Measurements from ENCODE around the gene KIFBP. TPM values are rescaled to one million over a fixed set of nuclear protein-coding genes. Genes with fewer than 3 reads are reported as not detected.
"Not testable (repeated sequence)": the region's sequence is repeated elsewhere in the genome, so short reads cannot be mapped to it uniquely, and the experiment has no call there.

Gene KIFBP
- total and polyA plus RNA-seq, 2 donors (not counting 3 experiments of a cell fraction or from before 2014, with no cell fraction given), result 17.6 to 39.8 TPM

DNA sequence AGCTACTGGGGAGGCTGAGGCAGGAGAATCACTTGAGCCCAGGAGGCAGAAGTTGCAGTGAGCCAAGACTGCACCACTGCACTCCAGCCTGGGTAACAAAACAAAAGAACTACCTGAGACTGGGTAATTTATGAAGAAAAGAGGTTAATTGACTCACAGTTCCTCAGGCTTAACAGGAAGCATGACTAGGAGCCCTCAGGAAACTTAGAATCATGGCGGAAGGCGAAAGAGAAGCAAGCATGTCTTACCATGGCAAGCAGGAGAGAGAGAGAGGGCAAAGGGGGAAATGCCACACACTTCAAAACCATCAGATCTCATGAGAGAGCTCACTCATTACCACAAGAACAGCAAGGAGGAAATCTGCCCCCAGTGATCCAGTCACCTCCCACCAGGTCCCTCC is 24.2 kb downstream of the KIFBP start:
- H3K4me3 ChIP-seq (replicated peaks in 1 of 3; ENCODE audit: insufficient read depth in 1 of 3, low read depth in 1 of 3, low read length in 3 of 3); H2AFZ ChIP-seq (ENCODE audit: low read depth, low read length); H3K9me1 ChIP-seq (replicated peaks; ENCODE audit: control insufficient read depth, extremely low read depth, insufficient read depth, low read length); H3K27me3 ChIP-seq (ENCODE audit: control insufficient read depth in 2 of 2, insufficient read depth in 2 of 2, low read length in 2 of 2); H4K20me1 ChIP-seq (replicated peaks; ENCODE audit: control insufficient read depth, extremely low read depth, insufficient read depth, low read length); POLR2A ChIA-PET; dilution Hi-C loops (cut with MboI; ENCODE audit: extremely low pct_ligation_motif_present, low sequenced_read_pairs); H3K9me3 ChIP-seq (replicated peaks; ENCODE audit: control insufficient read depth, insufficient read depth, low read length); H3K79me2 ChIP-seq (ENCODE audit: control insufficient read depth, insufficient read depth, low read length); BruUV-seq (replicated peaks); H3K36me3 ChIP-seq (ENCODE audit: control insufficient read depth in 2 of 2, extremely low read depth in 1 of 2, insufficient read depth in 2 of 2, low read length in 2 of 2): not testable (repeated sequence)
- H3K4me1 ChIP-seq (ENCODE audit: control insufficient read depth, extremely low read depth, insufficient read depth, low read length), result peaks cover 31% of the 10 kb centered on the region
- intact Hi-C loops (cut with micrococcal nuclease), result loop anchor here (1.0 kb wide), 1 partner anchor 78 kb away; no protein-coding TSS in a partner anchor
- H3K9ac ChIP-seq (replicated peaks; ENCODE audit: extremely low read depth, insufficient read depth, low read length), result peak overlapping the region; percentile 60
- TF ChIP-seq JUN (IDR thresholded peaks at IDR 0.05; ENCODE audit: borderline replicate concordance, insufficient read depth, insufficient read length, low read depth) (peak; percentile 34), MYC (IDR thresholded peaks at IDR 0.05; ENCODE audit: low read depth, low read length) (peak; percentile 22), FOS (IDR thresholded peaks at IDR 0.05; ENCODE audit: borderline replicate concordance, insufficient read depth, low read length) (peak; percentile 77), GATA2 (IDR thresholded peaks at IDR 0.05; ENCODE audit: insufficient read depth, insufficient read length, low read depth, low read length) (peak; percentile 60), POLR2AphosphoS5 (IDR thresholded peaks at IDR 0.05; ENCODE audit: insufficient read depth, low read depth, low read length) (peak; percentile 80)
- CTCF ChIA-PET, result interaction anchor here (1.0 to 2.1 kb wide), 5 partner anchors 8 to 82 kb away, joined by 4 to 13 read pairs (median 7); no protein-coding TSS in a partner anchor
- H3K27ac ChIP-seq (ENCODE audit: insufficient read depth, low read depth, low read length), result peak overlapping the region; percentile 86
- DNase-seq (ENCODE audit: low read depth, low spot score) (peak; percentile 75), FAIRE-seq (peak; percentile 84)
- peak overlapping the region; percentile 60 for H3K4me2 ChIP-seq (ENCODE audit: insufficient read depth, low read length)

DNA sequence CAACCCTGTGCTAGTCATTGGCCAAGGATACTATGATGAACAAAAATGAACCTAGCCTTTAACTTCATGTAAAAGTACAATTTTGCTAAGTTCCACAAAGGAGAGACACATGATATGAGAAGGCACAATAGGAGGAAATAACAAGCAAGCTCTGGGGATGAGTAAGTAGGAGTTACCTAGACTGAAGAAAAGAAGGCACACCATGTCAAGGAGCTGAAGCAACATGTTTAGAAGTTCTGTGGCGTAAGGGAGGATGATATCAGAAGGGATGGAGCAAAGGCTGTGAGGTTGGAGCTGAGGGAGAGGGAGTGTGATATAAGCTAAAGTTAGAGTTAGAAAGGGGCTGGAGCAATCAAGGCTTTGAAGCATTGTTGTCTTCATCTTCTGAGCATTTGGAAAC is 25.6 kb downstream of the KIFBP start:
- no peaks in the 10 kb centered on the region for H3K9me1 ChIP-seq (replicated peaks; ENCODE audit: control insufficient read depth, extremely low read depth, insufficient read depth, low read length)
- H3K4me1 ChIP-seq (ENCODE audit: control insufficient read depth, extremely low read depth, insufficient read depth, low read length), result peaks cover 31% of the 10 kb centered on the region
- ChIA-PET POLR2A (interaction anchor here (0.6 kb wide), 1 partner anchor 10 kb away, joined by 3 read pairs; no protein-coding TSS in a partner anchor), CTCF (interaction anchor here (1.1 to 2.1 kb wide), 5 partner anchors 9 to 80 kb away, joined by 3 to 13 read pairs (median 7); no protein-coding TSS in a partner anchor)
- no peaks in the 10 kb centered on the region for H3K79me2 ChIP-seq (ENCODE audit: control insufficient read depth, insufficient read depth, low read length)
- TF ChIP-seq MAX (IDR thresholded peaks at IDR 0.05; ENCODE audit: insufficient read depth, insufficient read length) (no peak), GATA2 (IDR thresholded peaks at IDR 0.05; ENCODE audit: insufficient read depth, insufficient read length, low read depth, low read length) (no peak), JUN (IDR thresholded peaks at IDR 0.05; ENCODE audit: borderline replicate concordance, insufficient read depth, insufficient read length, low read depth) (peak; percentile 70), POLR2A (IDR thresholded peaks at IDR 0.05; ENCODE audit: low read depth, low read length) (peak; percentile 44), POLR2AphosphoS5 (IDR thresholded peaks at IDR 0.05; ENCODE audit: insufficient read depth, low read depth, low read length) (peak; percentile 61), FOS (IDR thresholded peaks at IDR 0.05; ENCODE audit: borderline replicate concordance, insufficient read depth, low read length) (peak; percentile 74), EZH2 (IDR thresholded peaks at IDR 0.05; ENCODE audit: borderline replicate concordance, low read depth, low read length, severe bottlenecking) (no peak), CTCF (IDR thresholded peaks at IDR 0.05; ENCODE audit: extremely low read depth in 1 of 2, insufficient read depth in 1 of 2, low read depth in 1 of 2, low read length in 2 of 2) (no peak), MYC (IDR thresholded peaks at IDR 0.05; ENCODE audit: low read depth, low read length) (no peak)
- no peaks in the 10 kb centered on the region for H4K20me1 ChIP-seq (replicated peaks; ENCODE audit: control insufficient read depth, extremely low read depth, insufficient read depth, low read length)
- dilution Hi-C loops (cut with MboI; ENCODE audit: extremely low pct_ligation_motif_present, low sequenced_read_pairs) (no loop called here), intact Hi-C loops (cut with micrococcal nuclease) (loop anchor here (1.0 kb wide), 1 partner anchor 47 kb away; no protein-coding TSS in a partner anchor)
- FAIRE-seq, result peak; percentile 82
- peaks cover 6 to 7% of the 10 kb centered on the region in 2 experiments for H3K36me3 ChIP-seq (ENCODE audit: control insufficient read depth in 2 of 2, extremely low read depth in 1 of 2, insufficient read depth in 2 of 2, low read length in 2 of 2)
- H3K27me3 ChIP-seq (ENCODE audit: control insufficient read depth in 2 of 2, insufficient read depth in 2 of 2, low read length in 2 of 2), result no peaks in the 10 kb centered on the region
- no peak overlapping the region for H2AFZ ChIP-seq (ENCODE audit: low read depth, low read length)
- peak overlapping the region; percentile 18 for H3K4me2 ChIP-seq (ENCODE audit: insufficient read depth, low read length)
- H3K9ac ChIP-seq (replicated peaks; ENCODE audit: extremely low read depth, insufficient read depth, low read length), result no peak overlapping the region
- H3K27ac ChIP-seq (ENCODE audit: insufficient read depth, low read depth, low read length), result peak overlapping the region; percentile 86
- DNase-seq (ENCODE audit: low read depth, low spot score), result peak; percentile 68
- no peaks in the 10 kb centered on the region for H3K9me3 ChIP-seq (replicated peaks; ENCODE audit: control insufficient read depth, insufficient read depth, low read length)
- no peak overlapping the region for H3K4me3 ChIP-seq (replicated peaks in 1 of 3; ENCODE audit: insufficient read depth in 1 of 3, low read depth in 1 of 3, low read length in 3 of 3)
- BruUV-seq (replicated peaks), result no TSS peak

Data from endothelial cell of umbilical vein (primary cell).